ENCODE data around the gene HOXA3. TPM values are rescaled to one million over a fixed set of nuclear protein-coding genes. Genes with fewer than 3 reads are reported as not detected.

The HOXA3 gene
- total RNA-seq, 1 experiment from 2014 or later: 22.6 TPM

GRCh38 chr7:27177795-27178320, 25.5 kb upstream of the HOXA3 start:
- no peaks in the 10 kb centered on the region for H3K4me1 Mint-ChIP-seq (ENCODE audit: low read depth, unreplicated experiment)
- no peaks in the 10 kb centered on the region for H3K27me3 Mint-ChIP-seq (ENCODE audit: insufficient read depth, unreplicated experiment)
- no peak for DNase-seq
- Histone ChIP-seq H3K9me3 (no peaks in the 10 kb centered on the region), H3K36me3 (ENCODE audit: control insufficient read depth, insufficient read depth, low read length) (no peaks in the 10 kb centered on the region), H3K4me3 (ENCODE audit: low read depth, low read length) (no peak overlapping the region), H3K27me3 (replicated peaks; ENCODE audit: control insufficient read depth, insufficient read depth, low read length) (peaks cover 2% of the 10 kb centered on the region), H3K4me1 (peaks cover 4% of the 10 kb centered on the region)
- POLR2A ChIA-PET: no interaction called here
- no peaks in the 10 kb centered on the region for H3K36me3 Mint-ChIP-seq (ENCODE audit: insufficient read depth, unreplicated experiment)
- no peak overlapping the region for H3K27ac Mint-ChIP-seq (ENCODE audit: unreplicated experiment)
- TF ChIP-seq CTCF (IDR thresholded peaks at IDR 0.05; ENCODE audit: insufficient read depth in 1 of 2, low read depth in 1 of 2, low read length in 1 of 2, severe bottlenecking in 1 of 2, unreplicated experiment in 1 of 2): no peak
- intact Hi-C loops (cut with micrococcal nuclease; ENCODE audit: unreplicated experiment): no loop called here
- H3K4me3 Mint-ChIP-seq (ENCODE audit: unreplicated experiment): no peak overlapping the region
- BruUV-seq (replicated peaks): no TSS peak
- no peaks in the 10 kb centered on the region for H3K9me3 Mint-ChIP-seq (ENCODE audit: unreplicated experiment)
- CTCF ChIA-PET: no interaction called here

- TF ChIP-seq CTCF (IDR thresholded peaks at IDR 0.05; ENCODE audit: insufficient read depth in 1 of 2, low read depth in 1 of 2, low read length in 1 of 2, severe bottlenecking in 1 of 2, unreplicated experiment in 1 of 2): no peak
- peaks cover 2% of the 10 kb centered on the region for H3K36me3 Mint-ChIP-seq (ENCODE audit: insufficient read depth, unreplicated experiment)
- Histone ChIP-seq H3K27me3 (replicated peaks; ENCODE audit: control insufficient read depth, insufficient read depth, low read length) (peaks cover 2% of the 10 kb centered on the region), H3K4me1 (peaks cover 8% of the 10 kb centered on the region), H3K9me3 (no peaks in the 10 kb centered on the region), H3K4me3 (ENCODE audit: low read depth, low read length) (no peak overlapping the region), H3K36me3 (ENCODE audit: control insufficient read depth, insufficient read depth, low read length) (no peaks in the 10 kb centered on the region)
- peaks cover 2% of the 10 kb centered on the region for H3K4me1 Mint-ChIP-seq (ENCODE audit: low read depth, unreplicated experiment)
- CTCF ChIA-PET: no interaction called here
- intact Hi-C loops (cut with micrococcal nuclease; ENCODE audit: unreplicated experiment): no loop called here
- H3K27me3 Mint-ChIP-seq (ENCODE audit: insufficient read depth, unreplicated experiment): no peaks in the 10 kb centered on the region
- H3K27ac Mint-ChIP-seq (ENCODE audit: unreplicated experiment): no peak overlapping the region
- H3K9me3 Mint-ChIP-seq (ENCODE audit: unreplicated experiment): no peaks in the 10 kb centered on the region
- H3K4me3 Mint-ChIP-seq (ENCODE audit: unreplicated experiment): no peak overlapping the region
- DNase-seq: peak in 1 of 2 experiments; percentile 16
- POLR2A ChIA-PET: no interaction called here
- BruUV-seq (replicated peaks): no TSS peak
Measured at GRCh38 chr7:27176962-27177794, 24.8 kb upstream of the HOXA3 start.

GRCh38 chr7:27176524-27176845, 24.1 kb upstream of the HOXA3 start:
- Histone ChIP-seq H3K4me1 (peaks cover 8% of the 10 kb centered on the region), H3K27me3 (replicated peaks; ENCODE audit: control insufficient read depth, insufficient read depth, low read length) (peaks cover 2% of the 10 kb centered on the region), H3K36me3 (ENCODE audit: control insufficient read depth, insufficient read depth, low read length) (no peaks in the 10 kb centered on the region), H3K9me3 (no peaks in the 10 kb centered on the region), H3K4me3 (ENCODE audit: low read depth, low read length) (no peak overlapping the region)
- H3K27me3 Mint-ChIP-seq (ENCODE audit: insufficient read depth, unreplicated experiment): no peaks in the 10 kb centered on the region
- H3K36me3 Mint-ChIP-seq (ENCODE audit: insufficient read depth, unreplicated experiment): peaks cover 9% of the 10 kb centered on the region
- H3K27ac Mint-ChIP-seq (ENCODE audit: unreplicated experiment): no peak overlapping the region
- H3K4me1 Mint-ChIP-seq (ENCODE audit: low read depth, unreplicated experiment): peaks cover 9% of the 10 kb centered on the region
- no TSS peak for BruUV-seq (replicated peaks)
- CTCF ChIA-PET: no interaction called here
- POLR2A ChIA-PET: no interaction called here
- no peak overlapping the region for H3K4me3 Mint-ChIP-seq (ENCODE audit: unreplicated experiment)
- intact Hi-C loops (cut with micrococcal nuclease; ENCODE audit: unreplicated experiment): no loop called here
- H3K9me3 Mint-ChIP-seq (ENCODE audit: unreplicated experiment): no peaks in the 10 kb centered on the region
- DNase-seq: peak in 1 of 2 experiments; percentile 22
- no peak for TF ChIP-seq CTCF (IDR thresholded peaks at IDR 0.05; ENCODE audit: insufficient read depth in 1 of 2, low read depth in 1 of 2, low read length in 1 of 2, severe bottlenecking in 1 of 2, unreplicated experiment in 1 of 2)
